Psoas muscle (tissue), 8 donors: ENCODE results near the gene PLEKHH3. TPM values are rescaled to one million over a fixed set of nuclear protein-coding genes. Genes with fewer than 3 reads are reported as not detected.

Experiments
- ATAC-seq, 4 donors: fragments of 200-7000 bp; cut with Tn5 transposase; one replicate each; pipeline ENCODE4 v1.9.1; 2020; ENCODE audit warnings: moderate library complexity in 3 of 4, mild to moderate bottlenecking in 2 of 4
- DNase-seq, 2 donors: peaks; one replicate each; pipeline ENCODE4 v3.0.0-alpha.2; 2020
- H3K27ac ChIP-seq: fragments of 200-600 bp; one replicate; pipeline ENCODE4 v1.8.0; 2022
- H3K27me3 ChIP-seq, 3 donors: fragments of 200-600 bp in 1 of 3; one replicate each; pipeline versions ENCODE4 v1.6.1 to v1.8.0; 2013 to 2022; ENCODE audit warnings: low read length in 2 of 3, mild to moderate bottlenecking in 2 of 3, moderate library complexity in 1 of 3; ENCODE audit not compliant: insufficient read depth in 3 of 3
- H3K36me3 ChIP-seq, 2 donors: fragments of 200-600 bp in 1 of 2; one replicate each; pipeline versions ENCODE4 v1.6.1 to v1.8.0; 2013 to 2022; ENCODE audit warnings: low read depth in 1 of 2, mild to moderate bottlenecking in 1 of 2, moderate library complexity in 1 of 2; ENCODE audit not compliant: insufficient read depth in 1 of 2
- H3K4me1 ChIP-seq: fragments of 200-600 bp; one replicate; pipeline ENCODE4 v1.8.0; 2022
- H3K4me3 ChIP-seq: fragments of 200-600 bp; one replicate; pipeline ENCODE4 v1.8.0; 2022; ENCODE audit warnings: mild to moderate bottlenecking
- H3K9me3 ChIP-seq: fragments of 200-600 bp; one replicate; pipeline ENCODE4 v1.8.0; 2022
- CTCF ChIP-seq: fragments of 200-600 bp; IDR thresholded peaks from one replicate; pipeline ENCODE4 v1.8.0; 2022; ENCODE audit warnings: antibody characterized with exemption
- WGBS, 3 donors: extraction: QIAGEN DNeasy Blood & Tissue Kit; methylation state at CpG; one replicate each; pipeline versions ENCODE4 v1.1.6 to v1.1.7; 2013; 5-methylcytosine and 5-hydroxymethylcytosine counted together
- intact Hi-C, 2 donors: fragments of 100-400 bp; cut with DNase I; formaldehyde crosslinking; loops; one replicate each; pipeline versions ENCODE4 v1.11.0 to v1.14.2; 2022
- polyA plus RNA-seq, 3 donors: library from polyadenylated mRNA; stranded (reverse); fragments of 200-250 nt; gene quantifications; one replicate each; pipeline ENCODE4 v1.2.3, GENCODE V29; 2013
- total RNA-seq, 4 donors: library from RNA; stranded (reverse); fragmentation: NEBNext Ultra II Directional in 2 of 4; extraction: Animal tissue kit (Norgen Biotek cat#: 25700) in 2 of 4; gene quantifications; one replicate each; pipeline versions ENCODE4 v1.2.1 to v1.2.4, GENCODE V29; 2021 to 2023
- donor health status: healthy with polysubstance abuse.
- donor health status: DM: no; HTN: no; CAD: no; lungs with moderate emphysema.
- donor health status: Bipolar disorder and iron deficiency.
- donor health status: healthy.
- donor health status: DM: yes; HTN: yes; CAD: no.
- donor health status: DM: no; HTN: no; CAD: no.
- donor health status: DM: no; HTN: no; CAD: no.
- donor health status: DM: yes; HTN: yes; CAD: no.

The PLEKHH3 gene
- total and polyA plus RNA-seq, 7 donors: 12.7 to 33.8 (median 15.8) TPM

GRCh38 chr17:42651392-42651791 lies 25.4 kb downstream of the PLEKHH3 start:
- intact Hi-C loops: no loop called here

GRCh38 chr17:42647778-42648177 lies 29.0 kb downstream of the PLEKHH3 start:
- 85 to 86% (median 85%) methylated on average over 5 of the region's 5 CpGs for WGBS, 3 donors
- ATAC-seq: no peak
- no peaks in the 10 kb centered on the region for H3K36me3 ChIP-seq
- H3K4me1 ChIP-seq: no peaks in the 10 kb centered on the region
- no peak for TF ChIP-seq CTCF
- DNase-seq: no peak
- H3K9me3 ChIP-seq: no peaks in the 10 kb centered on the region
- intact Hi-C loops: no loop called here
- H3K27me3 ChIP-seq: no peaks in the 10 kb centered on the region
- no peak overlapping the region for H3K4me3 ChIP-seq
- no peak overlapping the region for H3K27ac ChIP-seq

More at GRCh38 chr17:42651392-42651791, 25.4 kb downstream of the PLEKHH3 start:
- no peak for ATAC-seq
- 72 to 86% (median 82%) methylated on average over 4 of the region's 4 CpGs for WGBS, 3 donors
- no peaks in the 10 kb centered on the region for H3K27me3 ChIP-seq
- no peak for DNase-seq
- H3K4me1 ChIP-seq: peaks cover 3% of the 10 kb centered on the region
- H3K36me3 ChIP-seq: no peaks in the 10 kb centered on the region
- H3K9me3 ChIP-seq: no peaks in the 10 kb centered on the region
- H3K27ac ChIP-seq: no peak overlapping the region
- TF ChIP-seq CTCF: no peak
- H3K4me3 ChIP-seq: no peak overlapping the region

GRCh38 chr17:42642336-42642735 lies 34.5 kb downstream of the PLEKHH3 start:
- H3K4me3 ChIP-seq: no peak overlapping the region
- H3K4me1 ChIP-seq: no peaks in the 10 kb centered on the region
- 36 to 47% (median 46%) methylated on average over 2 of the region's 2 CpGs for WGBS, 3 donors
- no peak for ATAC-seq
- TF ChIP-seq CTCF: no peak
- H3K36me3 ChIP-seq: no peaks in the 10 kb centered on the region
- no peak for DNase-seq
- no peaks in the 10 kb centered on the region for H3K9me3 ChIP-seq
- H3K27me3 ChIP-seq: no peaks in the 10 kb centered on the region
- intact Hi-C loops: no loop called here
- H3K27ac ChIP-seq: no peak overlapping the region

GRCh38 chr17:42640121-42640520 lies 36.7 kb downstream of the PLEKHH3 start:
- Histone ChIP-seq H3K36me3 (no peaks in the 10 kb centered on the region), H3K9me3 (no peaks in the 10 kb centered on the region), H3K4me3 (no peak overlapping the region), H3K27me3 (no peaks in the 10 kb centered on the region), H3K4me1 (no peaks in the 10 kb centered on the region), H3K27ac (no peak overlapping the region)
- DNase-seq (no peak), ATAC-seq (no peak)
- intact Hi-C loops: no loop called here
- 87 to 92% (median 88%) methylated on average over 4 of the region's 4 CpGs for whole genome bisulfite sequencing, 3 donors
- TF ChIP-seq CTCF: no peak

- WGBS, 3 donors: 75 to 82% (median 79%) methylated on average over 6 of the region's 7 CpGs
- H3K36me3 ChIP-seq: no peaks in the 10 kb centered on the region
- H3K27ac ChIP-seq: no peak overlapping the region
- no peaks in the 10 kb centered on the region for H3K9me3 ChIP-seq
- no peak for DNase-seq
- H3K4me1 ChIP-seq: no peaks in the 10 kb centered on the region
- H3K27me3 ChIP-seq: no peaks in the 10 kb centered on the region
- ATAC-seq: no peak
- no peak for TF ChIP-seq CTCF
- intact Hi-C loops: no loop called here
- no peak overlapping the region for H3K4me3 ChIP-seq
These were observed 37.2 kb downstream of the PLEKHH3 start for GRCh38 chr17:42639525-42640113.
